Muscle of back (tissue), 11 donors: ENCODE results near the gene GRIA1. TPM values are rescaled to one million over a fixed set of nuclear protein-coding genes. Genes with fewer than 3 reads are reported as not detected.

ENCODE experiments used
- DNase-seq, 3 donors: peaks; one replicate each; pipeline versions ENCODE4 v3.0.0 to v3.0.0-alpha.2; 2013
- polyA plus RNA-seq, 10 donors: library from polyadenylated mRNA; unstranded; fragments of 120-200 nt; gene quantifications; one replicate each; pipeline ENCODE4 v1.2.1, GENCODE V29; 2013; ENCODE audit not compliant: insufficient read length in 10 of 10

The GRIA1 gene
- polyA plus RNA-seq, 10 donors, result 0.65 to 1.9 (median 0.86) TPM

- DNase-seq, result peak in 2 of 3 donors; percentile 3 to 16
These were observed 6.4 kb downstream of the GRIA1 start for GRCh38 chr5:153496835-153497234.

GRCh38 chr5:153498516-153498915 is 8.0 kb downstream of the GRIA1 start:
- DNase-seq, result no peak

- DNase-seq, result no peak
These were observed 9.7 kb downstream of the GRIA1 start for GRCh38 chr5:153500178-153500577.

- peak in 1 of 3 donors; percentile 3 for DNase-seq
These were observed 14.3 kb downstream of the GRIA1 start for GRCh38 chr5:153504726-153505125.

- DNase-seq, result no peak
These were observed 18.2 kb downstream of the GRIA1 start for GRCh38 chr5:153508700-153509099.

- no peak for DNase-seq
These were observed 21.2 kb downstream of the GRIA1 start for GRCh38 chr5:153511622-153512021.

- DNase-seq, result peak in 2 of 3 donors; percentile 51 to 53
These were observed 22.7 kb downstream of the GRIA1 start for GRCh38 chr5:153513156-153513555.

GRCh38 chr5:153515301-153515700 is 24.8 kb downstream of the GRIA1 start:
- peak in 1 of 3 donors; percentile 48 for DNase-seq

GRCh38 chr5:153516504-153517240 is 26.2 kb downstream of the GRIA1 start:
- DNase-seq, result no peak

GRCh38 chr5:153517241-153517611 is 26.8 kb downstream of the GRIA1 start:
- DNase-seq, result no peak

- no peak for DNase-seq
These were observed 29.7 kb downstream of the GRIA1 start for GRCh38 chr5:153520137-153520536.

- DNase-seq, result no peak
These were observed 30.5 kb downstream of the GRIA1 start for GRCh38 chr5:153520952-153521351.

GRCh38 chr5:153523211-153523610 is 32.7 kb downstream of the GRIA1 start:
- DNase-seq, result no peak

- peak in 1 of 3 donors; percentile 45 for DNase-seq
These were observed 33.4 kb downstream of the GRIA1 start for GRCh38 chr5:153523831-153524230.

- DNase-seq, result no peak
These were observed 35.1 kb downstream of the GRIA1 start for GRCh38 chr5:153525536-153525935.

GRCh38 chr5:153530357-153531143 is 40.1 kb downstream of the GRIA1 start:
- DNase-seq, result no peak

- DNase-seq, result no peak
These were observed 43.1 kb downstream of the GRIA1 start for GRCh38 chr5:153533546-153533945.

GRCh38 chr5:153534102-153534501 is 43.6 kb downstream of the GRIA1 start:
- DNase-seq, result no peak

- no peak for DNase-seq
These were observed 46.7 kb downstream of the GRIA1 start for GRCh38 chr5:153537207-153537606.

GRCh38 chr5:153539983-153540382 is 49.5 kb downstream of the GRIA1 start:
- DNase-seq, result no peak

- no peak for DNase-seq
These were observed 52.1 kb downstream of the GRIA1 start for GRCh38 chr5:153542536-153542935.

- DNase-seq, result no peak
These were observed 52.8 kb downstream of the GRIA1 start for GRCh38 chr5:153543288-153543687.

GRCh38 chr5:153543959-153544470 is 53.5 kb downstream of the GRIA1 start:
- no peak for DNase-seq
